ENCODE data around the gene PPP2R3C. TPM values are rescaled to one million over a fixed set of nuclear protein-coding genes. Genes with fewer than 3 reads are reported as not detected.

PPP2R3C gene
- total RNA-seq, 1 experiment from 2014 or later, result 56.2 TPM

DNA sequence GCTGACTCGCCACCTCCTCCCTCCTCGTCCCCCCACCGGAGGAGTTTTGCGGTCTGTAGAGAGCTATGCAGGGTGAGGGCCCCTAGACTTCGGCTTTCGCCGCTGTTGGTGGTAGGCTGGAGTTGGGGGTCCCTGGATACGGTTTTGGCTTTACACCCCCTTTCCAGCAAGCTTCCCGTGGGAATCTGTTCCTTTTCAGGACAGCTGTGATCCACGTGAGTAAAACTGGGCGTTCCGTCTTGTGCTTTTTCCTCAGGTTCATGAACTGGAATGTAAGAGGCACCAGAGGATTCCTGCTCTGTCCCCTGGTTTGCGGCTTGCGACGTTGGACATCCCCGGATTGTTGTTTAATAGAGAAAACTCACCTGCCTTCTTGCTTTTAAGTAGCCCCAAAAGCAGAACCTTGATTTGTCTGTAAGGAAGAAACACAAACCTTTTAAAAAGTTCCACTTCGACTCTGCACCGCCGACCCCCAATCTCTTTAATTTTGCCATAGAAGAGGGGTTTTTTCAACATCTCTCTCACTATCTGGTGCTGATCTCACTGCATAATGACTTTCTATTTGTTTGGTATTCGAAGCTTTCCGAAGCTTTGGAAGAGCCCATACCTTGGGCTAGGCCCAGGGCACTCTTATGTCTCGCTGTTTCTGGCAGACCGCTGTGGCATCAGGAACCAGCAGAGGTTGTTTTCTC is 1.1 kb upstream of the PPP2R3C start:
- H3K4me1 ChIP-seq (ENCODE audit: insufficient read depth, low read length, poor library complexity, severe bottlenecking), result peaks cover 16% of the 10 kb centered on the region
- H3K27me3 ChIP-seq (replicated peaks; ENCODE audit: insufficient read depth, low read depth, low read length, poor library complexity), result no peaks in the 10 kb centered on the region
- H3K36me3 ChIP-seq (ENCODE audit: insufficient read depth, low read length, poor library complexity, severe bottlenecking), result no peaks in the 10 kb centered on the region
- DNase-seq (ENCODE audit: low spot score), result no peak
- no peak for TF ChIP-seq EZH2 (IDR thresholded peaks at IDR 0.05; ENCODE audit: borderline replicate concordance, low read depth, low read length, poor library complexity, severe bottlenecking)
- TF ChIP-seq, protein P1, sequence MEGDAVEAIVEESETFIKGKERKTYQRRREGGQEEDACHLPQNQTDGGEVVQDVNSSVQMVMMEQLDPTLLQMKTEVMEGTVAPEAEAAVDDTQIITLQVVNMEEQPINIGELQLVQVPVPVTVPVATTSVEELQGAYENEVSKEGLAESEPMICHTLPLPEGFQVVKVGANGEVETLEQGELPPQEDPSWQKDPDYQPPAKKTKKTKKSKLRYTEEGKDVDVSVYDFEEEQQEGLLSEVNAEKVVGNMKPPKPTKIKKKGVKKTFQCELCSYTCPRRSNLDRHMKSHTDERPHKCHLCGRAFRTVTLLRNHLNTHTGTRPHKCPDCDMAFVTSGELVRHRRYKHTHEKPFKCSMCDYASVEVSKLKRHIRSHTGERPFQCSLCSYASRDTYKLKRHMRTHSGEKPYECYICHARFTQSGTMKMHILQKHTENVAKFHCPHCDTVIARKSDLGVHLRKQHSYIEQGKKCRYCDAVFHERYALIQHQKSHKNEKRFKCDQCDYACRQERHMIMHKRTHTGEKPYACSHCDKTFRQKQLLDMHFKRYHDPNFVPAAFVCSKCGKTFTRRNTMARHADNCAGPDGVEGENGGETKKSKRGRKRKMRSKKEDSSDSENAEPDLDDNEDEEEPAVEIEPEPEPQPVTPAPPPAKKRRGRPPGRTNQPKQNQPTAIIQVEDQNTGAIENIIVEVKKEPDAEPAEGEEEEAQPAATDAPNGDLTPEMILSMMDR (conservative IDR thresholded peaks at IDR 0.05; ENCODE audit: low read depth, low read length), result no peak
- peak overlapping the region; percentile 64 for H3K4me3 ChIP-seq (ENCODE audit: low read depth, low read length, poor library complexity, severe bottlenecking)
- BruUV-seq (replicated peaks), result TSS peak; percentile 52
- ChIA-PET POLR2A (ENCODE audit: low non-redundant PET) (no interaction called here), CTCF (interaction anchor here (1.2 kb wide), 1 partner anchor 18 kb away, joined by 3 read pairs; no protein-coding TSS in a partner anchor)
- intact Hi-C loops (cut with micrococcal nuclease; ENCODE audit: unreplicated experiment), result loop anchor here (10.0 kb wide), 1 partner anchor 172 kb away; the partner anchor contains the start of gene PSMA6
- peak overlapping the region; percentile 98 for H3K27ac ChIP-seq (ENCODE audit: low read depth, low read length, poor library complexity, severe bottlenecking)
- no peaks in the 10 kb centered on the region for H3K9me3 ChIP-seq (ENCODE audit: low read depth, low read length, poor library complexity, severe bottlenecking)

DNA sequence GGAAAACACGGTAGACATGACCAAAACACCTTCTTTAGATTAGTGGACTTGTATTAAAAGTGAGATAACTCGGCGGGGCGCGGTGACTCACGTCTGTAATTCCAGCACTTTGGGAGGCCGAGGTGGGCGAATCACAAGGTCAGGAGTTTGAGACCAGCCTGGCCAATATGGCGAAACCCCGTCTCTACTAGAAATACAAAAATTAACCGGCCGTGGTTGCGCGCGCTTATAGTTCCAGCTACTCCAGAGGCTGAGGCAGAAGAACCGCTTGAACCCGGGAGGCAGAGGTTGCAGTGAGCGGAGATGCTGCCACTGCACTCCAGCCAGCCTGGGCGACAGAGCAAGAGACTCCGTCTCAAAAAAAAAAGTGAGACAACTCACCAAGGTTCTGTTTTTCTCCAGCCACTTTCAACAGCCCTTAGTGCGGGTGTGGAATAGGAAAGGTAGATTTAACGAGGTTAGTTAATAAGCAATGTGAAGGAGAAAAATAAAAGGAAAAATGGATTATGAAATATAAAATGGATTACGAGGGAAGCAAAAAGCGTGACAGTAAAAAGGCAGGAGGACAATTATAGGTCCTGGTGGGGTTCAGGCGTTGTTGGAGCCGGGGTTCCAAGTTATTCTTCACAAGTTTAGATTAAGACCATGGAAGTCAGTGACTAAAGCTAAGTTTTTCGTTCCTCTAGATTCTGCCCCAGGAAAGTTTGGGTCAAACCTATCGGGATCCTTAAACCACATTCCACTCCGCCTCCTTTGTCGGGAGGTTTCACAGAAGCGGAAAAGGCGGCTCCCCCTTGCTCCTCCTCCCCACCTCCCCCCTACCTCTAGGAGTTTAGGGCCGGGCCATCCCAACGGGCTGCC is 534 bp downstream of the PPP2R3C start:
- H3K27me3 ChIP-seq (replicated peaks; ENCODE audit: insufficient read depth, low read depth, low read length, poor library complexity), result no peaks in the 10 kb centered on the region
- H3K27ac ChIP-seq (ENCODE audit: low read depth, low read length, poor library complexity, severe bottlenecking), result peak overlapping the region; percentile 98
- POLR2A ChIA-PET (ENCODE audit: low non-redundant PET), result interaction anchor here (0.6 kb wide), 1 partner anchor 301 kb away, joined by 20 read pairs; no protein-coding TSS in a partner anchor
- peak overlapping the region; percentile 64 for H3K4me3 ChIP-seq (ENCODE audit: low read depth, low read length, poor library complexity, severe bottlenecking)
- CTCF ChIA-PET, result no interaction called here
- H3K9me3 ChIP-seq (ENCODE audit: low read depth, low read length, poor library complexity, severe bottlenecking), result no peaks in the 10 kb centered on the region
- peak; percentile 20 for DNase-seq (ENCODE audit: low spot score)
- peaks cover 11% of the 10 kb centered on the region for H3K4me1 ChIP-seq (ENCODE audit: insufficient read depth, low read length, poor library complexity, severe bottlenecking)
- intact Hi-C loops (cut with micrococcal nuclease; ENCODE audit: unreplicated experiment), result loop anchor here (10.0 kb wide), 1 partner anchor 174 kb away; the partner anchor contains the start of gene PSMA6
- TSS peak; percentile 69 for BruUV-seq (replicated peaks)
- no peak for TF ChIP-seq EZH2 (IDR thresholded peaks at IDR 0.05; ENCODE audit: borderline replicate concordance, low read depth, low read length, poor library complexity, severe bottlenecking)
- TF ChIP-seq, protein P1 (conservative IDR thresholded peaks at IDR 0.05; ENCODE audit: low read depth, low read length), result no peak
- no peaks in the 10 kb centered on the region for H3K36me3 ChIP-seq (ENCODE audit: insufficient read depth, low read length, poor library complexity, severe bottlenecking)

GRCh38 chr14:35117112-35117511 is 4.7 kb downstream of the PPP2R3C start:
- Histone ChIP-seq H3K4me3 (ENCODE audit: low read depth, low read length, poor library complexity, severe bottlenecking) (no peak overlapping the region), H3K4me1 (ENCODE audit: insufficient read depth, low read length, poor library complexity, severe bottlenecking) (no peaks in the 10 kb centered on the region), H3K27me3 (replicated peaks; ENCODE audit: insufficient read depth, low read depth, low read length, poor library complexity) (no peaks in the 10 kb centered on the region), H3K36me3 (ENCODE audit: insufficient read depth, low read length, poor library complexity, severe bottlenecking) (peaks cover 8% of the 10 kb centered on the region), H3K9me3 (ENCODE audit: low read depth, low read length, poor library complexity, severe bottlenecking) (peaks cover under 1% of the 10 kb centered on the region), H3K27ac (ENCODE audit: low read depth, low read length, poor library complexity, severe bottlenecking) (no peak overlapping the region)
- CTCF ChIA-PET, result no interaction called here
- POLR2A ChIA-PET (ENCODE audit: low non-redundant PET), result interaction anchor here (0.6 kb wide), 1 partner anchor 301 kb away, joined by 3 read pairs; no protein-coding TSS in a partner anchor
- no peak for TF ChIP-seq EZH2 (IDR thresholded peaks at IDR 0.05; ENCODE audit: borderline replicate concordance, low read depth, low read length, poor library complexity, severe bottlenecking)
- TF ChIP-seq, protein P1 (conservative IDR thresholded peaks at IDR 0.05; ENCODE audit: low read depth, low read length), result no peak
- no peak for DNase-seq (ENCODE audit: low spot score)
- intact Hi-C loops (cut with micrococcal nuclease; ENCODE audit: unreplicated experiment), result no loop called here
- no TSS peak for BruUV-seq (replicated peaks)

Data from A673 (cell line).